ENCODE data around the gene KANK2. TPM values are rescaled to one million over a fixed set of nuclear protein-coding genes. Genes with fewer than 3 reads are reported as not detected.

The KANK2 gene
- total and polyA plus RNA-seq, 2 of the 13 experiments (the other 11 are each of a cell fraction or from before 2014, with no cell fraction given) = 5.7 to 12.9 TPM

DNA sequence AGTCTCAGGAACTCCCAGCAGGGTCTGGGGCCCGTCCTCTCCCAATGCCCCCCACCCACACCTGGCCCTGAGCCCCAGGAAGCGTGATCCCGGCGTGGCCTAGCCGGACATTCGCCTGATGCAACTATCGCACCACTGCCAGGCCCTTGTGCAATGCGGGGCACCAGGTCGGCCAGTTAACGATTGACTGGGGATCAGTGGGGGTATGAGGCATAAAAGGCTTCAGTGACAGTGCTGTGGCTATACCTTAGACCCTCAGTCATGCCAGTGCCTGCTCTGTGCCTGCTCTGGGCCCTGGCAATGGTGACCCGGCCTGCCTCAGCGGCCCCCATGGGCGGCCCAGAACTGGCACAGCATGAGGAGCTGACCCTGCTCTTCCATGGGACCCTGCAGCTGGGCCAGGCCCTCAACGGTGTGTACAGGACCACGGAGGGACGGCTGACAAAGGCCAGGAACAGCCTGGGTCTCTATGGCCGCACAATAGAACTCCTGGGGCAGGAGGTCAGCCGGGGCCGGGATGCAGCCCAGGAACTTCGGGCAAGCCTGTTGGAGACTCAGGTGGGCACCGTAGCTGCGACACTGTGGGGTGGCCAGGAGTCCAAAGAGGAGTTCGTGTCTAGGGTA is 42.1 kb upstream of the KANK2 start, which contains the start of gene ANGPTL8 (continued):
- peak; percentile 37 for TF ChIP-seq ZNF264 (CRISPR knock-in tag; IDR thresholded peaks at IDR 0.05)
- TF ChIP-seq, protein P1, sequence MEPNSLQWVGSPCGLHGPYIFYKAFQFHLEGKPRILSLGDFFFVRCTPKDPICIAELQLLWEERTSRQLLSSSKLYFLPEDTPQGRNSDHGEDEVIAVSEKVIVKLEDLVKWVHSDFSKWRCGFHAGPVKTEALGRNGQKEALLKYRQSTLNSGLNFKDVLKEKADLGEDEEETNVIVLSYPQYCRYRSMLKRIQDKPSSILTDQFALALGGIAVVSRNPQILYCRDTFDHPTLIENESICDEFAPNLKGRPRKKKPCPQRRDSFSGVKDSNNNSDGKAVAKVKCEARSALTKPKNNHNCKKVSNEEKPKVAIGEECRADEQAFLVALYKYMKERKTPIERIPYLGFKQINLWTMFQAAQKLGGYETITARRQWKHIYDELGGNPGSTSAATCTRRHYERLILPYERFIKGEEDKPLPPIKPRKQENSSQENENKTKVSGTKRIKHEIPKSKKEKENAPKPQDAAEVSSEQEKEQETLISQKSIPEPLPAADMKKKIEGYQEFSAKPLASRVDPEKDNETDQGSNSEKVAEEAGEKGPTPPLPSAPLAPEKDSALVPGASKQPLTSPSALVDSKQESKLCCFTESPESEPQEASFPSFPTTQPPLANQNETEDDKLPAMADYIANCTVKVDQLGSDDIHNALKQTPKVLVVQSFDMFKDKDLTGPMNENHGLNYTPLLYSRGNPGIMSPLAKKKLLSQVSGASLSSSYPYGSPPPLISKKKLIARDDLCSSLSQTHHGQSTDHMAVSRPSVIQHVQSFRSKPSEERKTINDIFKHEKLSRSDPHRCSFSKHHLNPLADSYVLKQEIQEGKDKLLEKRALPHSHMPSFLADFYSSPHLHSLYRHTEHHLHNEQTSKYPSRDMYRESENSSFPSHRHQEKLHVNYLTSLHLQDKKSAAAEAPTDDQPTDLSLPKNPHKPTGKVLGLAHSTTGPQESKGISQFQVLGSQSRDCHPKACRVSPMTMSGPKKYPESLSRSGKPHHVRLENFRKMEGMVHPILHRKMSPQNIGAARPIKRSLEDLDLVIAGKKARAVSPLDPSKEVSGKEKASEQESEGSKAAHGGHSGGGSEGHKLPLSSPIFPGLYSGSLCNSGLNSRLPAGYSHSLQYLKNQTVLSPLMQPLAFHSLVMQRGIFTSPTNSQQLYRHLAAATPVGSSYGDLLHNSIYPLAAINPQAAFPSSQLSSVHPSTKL (CRISPR knock-in tag; IDR thresholded peaks at IDR 0.05) = peak; percentile 97
- no peak for TF ChIP-seq SSRP1 (CRISPR knock-in tag; IDR thresholded peaks at IDR 0.05)
- TF ChIP-seq, protein P2, sequence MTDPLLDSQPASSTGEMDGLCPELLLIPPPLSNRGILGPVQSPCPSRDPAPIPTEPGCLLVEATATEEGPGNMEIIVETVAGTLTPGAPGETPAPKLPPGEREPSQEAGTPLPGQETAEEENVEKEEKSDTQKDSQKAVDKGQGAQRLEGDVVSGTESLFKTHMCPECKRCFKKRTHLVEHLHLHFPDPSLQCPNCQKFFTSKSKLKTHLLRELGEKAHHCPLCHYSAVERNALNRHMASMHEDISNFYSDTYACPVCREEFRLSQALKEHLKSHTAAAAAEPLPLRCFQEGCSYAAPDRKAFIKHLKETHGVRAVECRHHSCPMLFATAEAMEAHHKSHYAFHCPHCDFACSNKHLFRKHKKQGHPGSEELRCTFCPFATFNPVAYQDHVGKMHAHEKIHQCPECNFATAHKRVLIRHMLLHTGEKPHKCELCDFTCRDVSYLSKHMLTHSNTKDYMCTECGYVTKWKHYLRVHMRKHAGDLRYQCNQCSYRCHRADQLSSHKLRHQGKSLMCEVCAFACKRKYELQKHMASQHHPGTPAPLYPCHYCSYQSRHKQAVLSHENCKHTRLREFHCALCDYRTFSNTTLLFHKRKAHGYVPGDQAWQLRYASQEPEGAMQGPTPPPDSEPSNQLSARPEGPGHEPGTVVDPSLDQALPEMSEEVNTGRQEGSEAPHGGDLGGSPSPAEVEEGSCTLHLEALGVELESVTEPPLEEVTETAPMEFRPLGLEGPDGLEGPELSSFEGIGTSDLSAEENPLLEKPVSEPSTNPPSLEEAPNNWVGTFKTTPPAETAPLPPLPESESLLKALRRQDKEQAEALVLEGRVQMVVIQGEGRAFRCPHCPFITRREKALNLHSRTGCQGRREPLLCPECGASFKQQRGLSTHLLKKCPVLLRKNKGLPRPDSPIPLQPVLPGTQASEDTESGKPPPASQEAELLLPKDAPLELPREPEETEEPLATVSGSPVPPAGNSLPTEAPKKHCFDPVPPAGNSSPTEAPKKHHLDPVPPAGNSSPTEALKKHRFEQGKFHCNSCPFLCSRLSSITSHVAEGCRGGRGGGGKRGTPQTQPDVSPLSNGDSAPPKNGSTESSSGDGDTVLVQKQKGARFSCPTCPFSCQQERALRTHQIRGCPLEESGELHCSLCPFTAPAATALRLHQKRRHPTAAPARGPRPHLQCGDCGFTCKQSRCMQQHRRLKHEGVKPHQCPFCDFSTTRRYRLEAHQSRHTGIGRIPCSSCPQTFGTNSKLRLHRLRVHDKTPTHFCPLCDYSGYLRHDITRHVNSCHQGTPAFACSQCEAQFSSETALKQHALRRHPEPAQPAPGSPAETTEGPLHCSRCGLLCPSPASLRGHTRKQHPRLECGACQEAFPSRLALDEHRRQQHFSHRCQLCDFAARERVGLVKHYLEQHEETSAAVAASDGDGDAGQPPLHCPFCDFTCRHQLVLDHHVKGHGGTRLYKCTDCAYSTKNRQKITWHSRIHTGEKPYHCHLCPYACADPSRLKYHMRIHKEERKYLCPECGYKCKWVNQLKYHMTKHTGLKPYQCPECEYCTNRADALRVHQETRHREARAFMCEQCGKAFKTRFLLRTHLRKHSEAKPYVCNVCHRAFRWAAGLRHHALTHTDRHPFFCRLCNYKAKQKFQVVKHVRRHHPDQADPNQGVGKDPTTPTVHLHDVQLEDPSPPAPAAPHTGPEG (CRISPR knock-in tag; IDR thresholded peaks at IDR 0.05) = peak; percentile 44; the same call in 1 of the 2 replicates
- peak; percentile 67; the same call in 1 of the 2 replicates for TF ChIP-seq NCOR1 (IDR thresholded peaks at IDR 0.05; ENCODE audit: borderline replicate concordance, low read length)
- TF ChIP-seq POLR2AphosphoS2 (IDR thresholded peaks at IDR 0.05; ENCODE audit: low read depth, low read length) = no peak; the same call in 1 of the 2 replicates
- TF ChIP-seq ZNF562 (CRISPR knock-in tag; IDR thresholded peaks at IDR 0.05; ENCODE audit: borderline replicate concordance) = no peak
- TF ChIP-seq RFX1 (IDR thresholded peaks at IDR 0.05) = no peak
- TF ChIP-seq, protein P3, sequence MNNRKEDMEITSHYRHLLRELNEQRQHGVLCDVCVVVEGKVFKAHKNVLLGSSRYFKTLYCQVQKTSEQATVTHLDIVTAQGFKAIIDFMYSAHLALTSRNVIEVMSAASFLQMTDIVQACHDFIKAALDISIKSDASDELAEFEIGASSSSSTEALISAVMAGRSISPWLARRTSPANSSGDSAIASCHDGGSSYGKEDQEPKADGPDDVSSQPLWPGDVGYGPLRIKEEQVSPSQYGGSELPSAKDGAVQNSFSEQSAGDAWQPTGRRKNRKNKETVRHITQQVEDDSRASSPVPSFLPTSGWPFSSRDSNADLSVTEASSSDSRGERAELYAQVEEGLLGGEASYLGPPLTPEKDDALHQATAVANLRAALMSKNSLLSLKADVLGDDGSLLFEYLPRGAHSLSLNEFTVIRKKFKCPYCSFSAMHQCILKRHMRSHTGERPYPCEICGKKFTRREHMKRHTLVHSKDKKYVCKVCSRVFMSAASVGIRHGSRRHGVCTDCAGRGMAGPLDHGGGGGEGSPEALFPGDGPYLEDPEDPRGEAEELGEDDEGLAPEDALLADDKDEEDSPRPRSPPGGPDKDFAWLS (CRISPR knock-in tag; IDR thresholded peaks at IDR 0.05; ENCODE audit: borderline replicate concordance) = peak; percentile 84; the same call in 1 of the 2 replicates
- TF ChIP-seq ZNF678 (CRISPR knock-in tag; IDR thresholded peaks at IDR 0.05) = no peak
- peak; percentile 62 for TF ChIP-seq XRCC5 (optimal IDR thresholded peaks at IDR 0.05; ENCODE audit: low read length)
- TF ChIP-seq RFX5 (IDR thresholded peaks at IDR 0.05; ENCODE audit: low read depth, low read length) = no peak
- no peak for TF ChIP-seq ZNF296 (CRISPR knock-in tag; conservative IDR thresholded peaks at IDR 0.05)
- peak; percentile 92 for TF ChIP-seq ARNTL (CRISPR knock-in tag; IDR thresholded peaks at IDR 0.05)
- TF ChIP-seq ZMAT3 (CRISPR knock-in tag; conservative IDR thresholded peaks at IDR 0.05) = peak; percentile 62; the same call in 1 of the 2 replicates
- TF ChIP-seq PHF21A (CRISPR knock-in tag; IDR thresholded peaks at IDR 0.05) = peak; percentile 97
- 0 out of 2 replicates have a peak, but pooled peaks have one; percentile 47 for TF ChIP-seq KLF15 (CRISPR knock-in tag; IDR thresholded peaks at IDR 0.05; ENCODE audit: borderline replicate concordance)
- TF ChIP-seq FOXK2 (IDR thresholded peaks at IDR 0.05) = no peak
- no peak for TF ChIP-seq SP1 (IDR thresholded peaks at IDR 0.05)
- TF ChIP-seq SP1 (CRISPR knock-in tag; IDR thresholded peaks at IDR 0.05) = no peak

Data from HepG2 (cell line).